Neuronal stem cell (in vitro differentiated cells): ENCODE results near the gene AOPEP.

Experiments
- DNase-seq: peaks from one replicate; pipeline ENCODE4 v3.0.0-alpha.2; 2013; ENCODE audit warnings: low spot score
- H2AFZ ChIP-seq: one replicate; pipeline ENCODE4 v1.6.1; 2013; ENCODE audit warnings: mild to moderate bottlenecking, low read length, inconsistent platforms
- H2AK5ac ChIP-seq: 2 replicates; pipeline ENCODE4 v1.6.1; 2013; ENCODE audit warnings: low read depth, mild to moderate bottlenecking, inconsistent platforms, low read length, moderate library complexity, mixed read lengths
- H2BK120ac ChIP-seq: 2 replicates; pipeline ENCODE4 v1.6.1; 2013; ENCODE audit warnings: low read depth, mild to moderate bottlenecking, inconsistent platforms, low read length, moderate library complexity, mixed read lengths
- H2BK12ac ChIP-seq: one replicate; pipeline ENCODE4 v1.6.1; 2013; ENCODE audit warnings: low read length, inconsistent platforms
- H2BK15ac ChIP-seq: 2 replicates; pipeline ENCODE4 v1.6.1; 2013; ENCODE audit warnings: mild to moderate bottlenecking, low read length, inconsistent platforms, mixed read lengths
- H2BK5ac ChIP-seq: one replicate; pipeline ENCODE4 v1.6.1; 2013; ENCODE audit warnings: inconsistent platforms, mild to moderate bottlenecking, low read length, moderate library complexity
- H3K14ac ChIP-seq: one replicate; pipeline ENCODE4 v1.6.1; 2013; ENCODE audit warnings: low read length, inconsistent platforms
- H3K18ac ChIP-seq: 2 replicates; pipeline ENCODE4 v1.6.1; 2013; ENCODE audit warnings: low read length, inconsistent platforms
- H3K23ac ChIP-seq: 2 replicates; pipeline ENCODE4 v1.6.1; 2013; ENCODE audit warnings: low read depth, mild to moderate bottlenecking, mixed read lengths, low read length, inconsistent platforms; ENCODE audit not compliant: poor library complexity
- H3K27ac ChIP-seq: replicated peaks from 3 replicates; pipeline ENCODE4 v1.5.1; 2013; ENCODE audit warnings: low read length, inconsistent platforms
- H3K27me3 ChIP-seq, 3 experiments: 2 replicates each; pipeline ENCODE4 v1.6.1; 2013; ENCODE audit warnings: low read length in 3 of 3, mild to moderate bottlenecking in 2 of 3, inconsistent platforms in 1 of 3, low read depth in 1 of 3, mixed read lengths in 1 of 3, moderate library complexity in 1 of 3; ENCODE audit not compliant: control insufficient read depth in 3 of 3, insufficient read depth in 3 of 3
- H3K36me3 ChIP-seq, 2 donors: replicated peaks in 1 of 2; 2 replicates each; pipeline ENCODE4 v1.6.1; 2013; ENCODE audit warnings: low read length in 2 of 2; ENCODE audit not compliant: control insufficient read depth in 2 of 2, insufficient read depth in 2 of 2
- H3K4ac ChIP-seq: 2 replicates; pipeline ENCODE4 v1.6.1; 2013; ENCODE audit warnings: inconsistent platforms, mild to moderate bottlenecking, low read length, moderate library complexity
- H3K4me1 ChIP-seq, 2 donors: 1 replicate in 1 of 2; 2 replicates in 1 of 2; pipeline ENCODE4 v1.6.1; 2013; ENCODE audit warnings: low read length in 2 of 2, low read depth in 1 of 2; ENCODE audit not compliant: control insufficient read depth in 2 of 2, insufficient read depth in 1 of 2
- H3K4me2 ChIP-seq: one replicate; pipeline ENCODE4 v1.6.1; 2013; ENCODE audit warnings: mild to moderate bottlenecking, low read length, inconsistent platforms; ENCODE audit not compliant: insufficient read depth, poor library complexity, severe bottlenecking
- H3K4me3 ChIP-seq, 2 donors: 2 replicates each; pipeline ENCODE4 v1.5.1; 2013; ENCODE audit warnings: low read length in 2 of 2, mild to moderate bottlenecking in 2 of 2, inconsistent platforms in 1 of 2, moderate library complexity in 1 of 2
- H3K79me1 ChIP-seq: one replicate; pipeline ENCODE4 v1.6.1; 2013; ENCODE audit warnings: low read depth, mild to moderate bottlenecking, inconsistent platforms, low read length, moderate library complexity
- H3K9ac ChIP-seq: one replicate; pipeline ENCODE4 v1.6.1; 2013; ENCODE audit warnings: mild to moderate bottlenecking, low read depth, low read length, inconsistent platforms; ENCODE audit not compliant: poor library complexity
- H3K9me3 ChIP-seq, 2 donors: replicated peaks in 1 of 2; 2 replicates each; pipeline versions ENCODE3 to v1.6.1; 2013; ENCODE audit warnings: low read length in 2 of 2, mild to moderate bottlenecking in 2 of 2, inconsistent platforms in 1 of 2, low read depth in 1 of 2, mixed read lengths in 1 of 2, moderate library complexity in 1 of 2; ENCODE audit not compliant: control insufficient read depth in 2 of 2, insufficient read depth in 1 of 2
- H4K8ac ChIP-seq: one replicate; pipeline ENCODE4 v1.6.1; 2013; ENCODE audit warnings: low read depth, mild to moderate bottlenecking, inconsistent platforms, low read length, moderate library complexity
- H4K91ac ChIP-seq: one replicate; pipeline ENCODE4 v1.6.1; 2013; ENCODE audit warnings: low read length, low read depth, mild to moderate bottlenecking, inconsistent platforms; ENCODE audit not compliant: poor library complexity
- WGBS, 2 donors: extraction: QIAGEN DNeasy Blood & Tissue Kit; methylation state at CpG; one replicate each; pipeline ENCODE4 v1.1.7; 2013; ENCODE audit warnings: missing lambda C conversion rate in 2 of 2, mixed read lengths in 1 of 2; ENCODE audit not compliant: insufficient read length in 2 of 2, insufficient replicate concordance in 1 of 2; ENCODE audit errors: extremely low coverage in 2 of 2; 5-methylcytosine and 5-hydroxymethylcytosine counted together

Gene AOPEP

GRCh38 chr9:95100071-95100627 is 373.6 kb downstream of the AOPEP start:
- H3K23ac ChIP-seq = peak overlapping the region; percentile 47
- no CpG with 5 or more reads among the region's 4 CpGs for WGBS, 2 donors
- H2BK12ac ChIP-seq = no peak overlapping the region

GRCh38 chr9:95101326-95101725 is 374.8 kb downstream of the AOPEP start:
- H3K79me1 ChIP-seq = no peaks in the 10 kb centered on the region
- no peak overlapping the region for H2BK120ac ChIP-seq
- H3K4me2 ChIP-seq = no peak overlapping the region
- H4K8ac ChIP-seq = no peak overlapping the region
- no peak overlapping the region for H2BK12ac ChIP-seq
- H3K36me3 ChIP-seq = peaks cover 8 to 78% of the 10 kb centered on the region in 2 donors
- H3K4me3 ChIP-seq = no peak overlapping the region
- H2BK15ac ChIP-seq = no peak overlapping the region
- no peak overlapping the region for H2BK5ac ChIP-seq
- H3K4ac ChIP-seq = no peak overlapping the region
- H2AFZ ChIP-seq = no peak overlapping the region
- H4K91ac ChIP-seq = no peak overlapping the region
- no peak overlapping the region for H3K14ac ChIP-seq
- no CpG with 5 or more reads among the region's 12 CpGs for WGBS, 2 donors
- H3K27me3 ChIP-seq = no peaks in the 10 kb centered on the region
- H3K27ac ChIP-seq = peak overlapping the region; percentile 15
- no peak for DNase-seq
- H3K9me3 ChIP-seq = no peaks in the 10 kb centered on the region
- H3K9ac ChIP-seq = no peak overlapping the region
- H3K4me1 ChIP-seq = peaks cover 7 to 15% of the 10 kb centered on the region in 2 donors
- no peak overlapping the region for H2AK5ac ChIP-seq
- H3K23ac ChIP-seq = no peak overlapping the region
- H3K18ac ChIP-seq = no peak overlapping the region

More at GRCh38 chr9:95100071-95100627, 373.6 kb downstream of the AOPEP start:
- Histone ChIP-seq H2BK15ac (no peak overlapping the region), H4K91ac (no peak overlapping the region), H3K18ac (peak overlapping the region; percentile 26), H3K4me1 (peaks cover 7 to 16% of the 10 kb centered on the region in 2 donors), H2BK120ac (no peak overlapping the region), H3K36me3 (peaks cover 5 to 66% of the 10 kb centered on the region in 2 donors), H3K27ac (no peak overlapping the region), H3K4me3 (no peak overlapping the region), H4K8ac (no peak overlapping the region), H2AK5ac (no peak overlapping the region), H2BK5ac (no peak overlapping the region), H3K27me3 (no peaks in the 10 kb centered on the region), H3K4me2 (no peak overlapping the region), H2AFZ (no peak overlapping the region), H3K14ac (no peak overlapping the region), H3K79me1 (no peaks in the 10 kb centered on the region), H3K4ac (no peak overlapping the region), H3K9ac (no peak overlapping the region), H3K9me3 (no peaks in the 10 kb centered on the region)
- DNase-seq = no peak

- no peak overlapping the region for H4K91ac ChIP-seq
- no peak overlapping the region for H3K18ac ChIP-seq
- no peaks in the 10 kb centered on the region for H3K9me3 ChIP-seq
- no peak overlapping the region for H3K9ac ChIP-seq
- no peak overlapping the region for H2AK5ac ChIP-seq
- no peak for DNase-seq
- H3K79me1 ChIP-seq = no peaks in the 10 kb centered on the region
- H2BK5ac ChIP-seq = no peak overlapping the region
- H3K4ac ChIP-seq = no peak overlapping the region
- no peaks in the 10 kb centered on the region for H3K27me3 ChIP-seq
- H3K4me3 ChIP-seq = no peak overlapping the region
- no CpG with 5 or more reads among the region's 8 CpGs for WGBS, 2 donors
- H3K4me2 ChIP-seq = no peak overlapping the region
- H4K8ac ChIP-seq = no peak overlapping the region
- peak overlapping the region; percentile 28 for H3K27ac ChIP-seq
- no peak overlapping the region for H3K14ac ChIP-seq
- no peak overlapping the region for H2BK12ac ChIP-seq
- H3K36me3 ChIP-seq = peaks cover 11 to 83% of the 10 kb centered on the region in 2 donors
- H2AFZ ChIP-seq = no peak overlapping the region
- no peak overlapping the region for H2BK15ac ChIP-seq
- peaks cover 7 to 15% of the 10 kb centered on the region in 2 donors for H3K4me1 ChIP-seq
- H2BK120ac ChIP-seq = no peak overlapping the region
- no peak overlapping the region for H3K23ac ChIP-seq
Measured at GRCh38 chr9:95102001-95102433, 375.5 kb downstream of the AOPEP start.

- Histone ChIP-seq H3K79me1 (no peaks in the 10 kb centered on the region), H3K4me2 (no peak overlapping the region), H3K27ac (no peak overlapping the region), H2BK15ac (peak overlapping the region; percentile 46), H3K23ac (peak overlapping the region; percentile 66), H3K4ac (no peak overlapping the region), H3K9ac (no peak overlapping the region), H2BK5ac (no peak overlapping the region), H4K8ac (no peak overlapping the region), H2AFZ (no peak overlapping the region), H4K91ac (no peak overlapping the region), H3K18ac (peak overlapping the region; percentile 84), H2BK120ac (no peak overlapping the region), H3K14ac (no peak overlapping the region), H3K36me3 (peaks cover 9 to 83% of the 10 kb centered on the region in 2 donors), H3K27me3 (no peaks in the 10 kb centered on the region), H3K9me3 (no peaks in the 10 kb centered on the region), H2BK12ac (no peak overlapping the region), H3K4me3 (no peak overlapping the region), H2AK5ac (peak overlapping the region; percentile 47), H3K4me1 (peaks cover 7 to 15% of the 10 kb centered on the region in 2 donors)
- no peak for DNase-seq
- no CpG with 5 or more reads among the region's 18 CpGs for WGBS, 2 donors
Measured at GRCh38 chr9:95102572-95102971, 376.1 kb downstream of the AOPEP start.
